Measurements from ENCODE around the gene CDKL2. TPM values are rescaled to one million over a fixed set of nuclear protein-coding genes. Genes with fewer than 3 reads are reported as not detected.

The CDKL2 gene
- total RNA-seq, 3 donors from 2014 or later (not counting 1 experiment from before 2014, with no cell fraction given): 0.19 to 0.63 (median 0.32) TPM

DNA sequence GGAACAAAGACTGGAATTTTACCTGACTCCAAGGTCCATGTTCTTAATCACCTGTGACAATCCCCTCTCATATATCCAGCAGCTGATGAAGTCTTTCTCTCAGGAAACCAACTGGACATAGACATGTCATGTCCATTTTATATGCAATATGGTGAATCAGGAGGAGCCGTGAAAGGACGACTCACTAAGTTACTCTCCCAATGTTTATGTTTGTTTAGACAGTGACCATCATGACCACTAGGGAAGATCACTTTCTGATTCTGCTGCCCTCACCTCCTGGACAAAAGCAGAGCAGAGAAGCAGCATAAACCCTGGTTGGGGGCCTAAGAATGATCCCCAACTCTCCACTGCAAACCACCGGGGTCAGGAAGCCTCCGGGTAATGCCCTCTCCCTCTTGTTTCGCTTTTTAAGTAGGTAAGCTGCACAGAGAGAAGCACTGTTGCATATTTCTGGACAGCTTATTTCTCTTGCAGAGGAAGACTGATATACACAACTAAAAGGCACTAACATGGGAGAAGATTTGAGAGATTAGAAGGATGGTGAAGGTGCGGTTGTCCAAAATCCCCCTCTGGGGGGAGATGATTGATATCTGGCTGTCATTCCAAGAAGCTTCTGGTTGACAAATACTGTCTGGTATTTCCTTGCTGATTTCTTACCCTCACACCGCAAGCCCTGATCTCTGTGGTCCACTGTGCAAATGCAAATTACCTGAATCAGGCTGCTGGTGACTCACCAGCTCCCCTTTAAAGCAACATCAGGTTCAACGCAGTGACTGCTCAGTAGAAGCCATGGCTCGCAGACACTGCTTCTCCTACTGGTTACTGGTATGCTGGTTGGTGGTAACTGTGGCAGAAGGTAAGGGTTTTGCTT lies 74.8 kb downstream of the CDKL2 start, which contains the start of gene ODAPH:
ODAPH (plus strand) TSS at position 773 of the 871 bp plus-strand sequence; CDS start at position 790, 17 bp downstream.
- H3K27ac Mint-ChIP-seq: no peak within 1 kb of the TSS
- Histone ChIP-seq H3K4me1 (ENCODE audit: control insufficient read depth, insufficient read depth, low read length) (no peaks in the 10 kb centered on the region), H3K4me3 (ENCODE audit: low read length) (no peak within 1 kb of the TSS), H3K9me3 (ENCODE audit: control insufficient read depth, insufficient read depth, low read length) (no peaks in the 10 kb centered on the region), H3K36me3 (ENCODE audit: control insufficient read depth, insufficient read depth, low read length) (no peaks in the 10 kb centered on the region), H3K27me3 (ENCODE audit: control insufficient read depth, insufficient read depth, low read length) (no peaks in the 10 kb centered on the region), H3K27ac (ENCODE audit: low read length) (no peak within 1 kb of the TSS)
- H3K36me3 Mint-ChIP-seq: no peaks in the 10 kb centered on the region
- no peak within 1 kb of the TSS for H3K4me3 Mint-ChIP-seq
- H3K4me1 Mint-ChIP-seq: no peaks in the 10 kb centered on the region
- peaks cover 10 to 11% of the 10 kb centered on the region in 2 donors for H3K27me3 Mint-ChIP-seq (ENCODE audit: low read depth in 2 of 2)
- TF ChIP-seq, protein P1, sequence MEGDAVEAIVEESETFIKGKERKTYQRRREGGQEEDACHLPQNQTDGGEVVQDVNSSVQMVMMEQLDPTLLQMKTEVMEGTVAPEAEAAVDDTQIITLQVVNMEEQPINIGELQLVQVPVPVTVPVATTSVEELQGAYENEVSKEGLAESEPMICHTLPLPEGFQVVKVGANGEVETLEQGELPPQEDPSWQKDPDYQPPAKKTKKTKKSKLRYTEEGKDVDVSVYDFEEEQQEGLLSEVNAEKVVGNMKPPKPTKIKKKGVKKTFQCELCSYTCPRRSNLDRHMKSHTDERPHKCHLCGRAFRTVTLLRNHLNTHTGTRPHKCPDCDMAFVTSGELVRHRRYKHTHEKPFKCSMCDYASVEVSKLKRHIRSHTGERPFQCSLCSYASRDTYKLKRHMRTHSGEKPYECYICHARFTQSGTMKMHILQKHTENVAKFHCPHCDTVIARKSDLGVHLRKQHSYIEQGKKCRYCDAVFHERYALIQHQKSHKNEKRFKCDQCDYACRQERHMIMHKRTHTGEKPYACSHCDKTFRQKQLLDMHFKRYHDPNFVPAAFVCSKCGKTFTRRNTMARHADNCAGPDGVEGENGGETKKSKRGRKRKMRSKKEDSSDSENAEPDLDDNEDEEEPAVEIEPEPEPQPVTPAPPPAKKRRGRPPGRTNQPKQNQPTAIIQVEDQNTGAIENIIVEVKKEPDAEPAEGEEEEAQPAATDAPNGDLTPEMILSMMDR (IDR thresholded peaks at IDR 0.05): no peak
- no peaks in the 10 kb centered on the region for H3K9me3 Mint-ChIP-seq
- DNase-seq: peak in 1 of 2 donors; percentile 20
- peak in 1 of 3 donors; percentile 58 for ATAC-seq
- WGBS (ENCODE audit: insufficient coverage): 76% methylated on average over 9 of the region's 9 CpGs
- intact Hi-C loops (cut with micrococcal nuclease): no loop called here

DNA sequence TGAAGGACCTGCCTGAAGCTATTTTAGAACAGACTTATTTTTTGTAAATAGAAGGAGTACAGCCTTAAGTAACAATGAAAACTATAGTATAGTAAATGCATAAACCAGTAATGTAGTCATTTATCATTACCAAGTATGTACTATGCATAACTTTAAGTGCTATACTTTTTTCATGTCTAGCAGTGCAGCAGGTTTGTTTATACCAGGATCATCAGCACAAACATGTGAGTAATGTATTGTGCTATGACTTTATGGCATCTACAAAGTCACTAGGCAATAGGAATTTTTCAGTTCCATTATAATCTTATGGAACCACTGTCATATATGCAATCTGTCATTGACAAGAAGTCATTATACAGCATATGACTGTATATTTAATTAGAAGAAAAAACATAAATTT lies 77.9 kb downstream of the CDKL2 start:
- H3K27ac ChIP-seq (ENCODE audit: low read length): no peak overlapping the region
- H3K4me1 ChIP-seq (ENCODE audit: control insufficient read depth, insufficient read depth, low read length): no peaks in the 10 kb centered on the region
- H3K36me3 ChIP-seq (ENCODE audit: control insufficient read depth, insufficient read depth, low read length): no peaks in the 10 kb centered on the region
- peaks cover 1 to 6% of the 10 kb centered on the region in 2 donors for H3K27me3 Mint-ChIP-seq (ENCODE audit: low read depth in 2 of 2)
- ATAC-seq (no peak), DNase-seq (no peak)
- TF ChIP-seq, protein P1 (IDR thresholded peaks at IDR 0.05): no peak
- intact Hi-C loops (cut with micrococcal nuclease): no loop called here
- H3K27ac Mint-ChIP-seq: no peak overlapping the region
- no peaks in the 10 kb centered on the region for H3K9me3 Mint-ChIP-seq
- no peaks in the 10 kb centered on the region for H3K27me3 ChIP-seq (ENCODE audit: control insufficient read depth, insufficient read depth, low read length)
- no peaks in the 10 kb centered on the region for H3K9me3 ChIP-seq (ENCODE audit: control insufficient read depth, insufficient read depth, low read length)
- no peaks in the 10 kb centered on the region for H3K4me1 Mint-ChIP-seq
- H3K4me3 ChIP-seq (ENCODE audit: low read length): no peak overlapping the region
- H3K4me3 Mint-ChIP-seq: no peak overlapping the region
- H3K36me3 Mint-ChIP-seq: no peaks in the 10 kb centered on the region

DNA sequence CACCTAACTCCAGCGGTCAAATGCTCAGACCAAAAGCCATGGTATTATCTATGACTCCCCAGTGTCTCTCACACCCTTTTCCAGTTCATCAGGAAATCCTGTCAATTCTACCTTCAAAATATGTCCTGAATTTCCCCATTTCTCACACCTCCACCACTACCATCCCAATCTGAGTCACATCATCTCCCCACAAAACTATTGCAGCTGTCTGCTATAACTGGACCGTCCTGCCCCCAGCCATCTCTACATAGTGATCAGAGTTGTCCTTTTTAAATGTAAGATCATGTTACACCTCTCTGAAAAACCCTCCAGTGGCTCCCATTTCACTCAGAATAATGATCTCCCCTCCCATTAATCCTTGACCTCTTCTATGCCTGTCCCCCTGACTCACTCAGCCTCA lies 81.3 kb downstream of the CDKL2 start:
- DNase-seq (no peak), ATAC-seq (no peak)
- no peak overlapping the region for H3K27ac Mint-ChIP-seq
- no peaks in the 10 kb centered on the region for H3K27me3 Mint-ChIP-seq (ENCODE audit: low read depth in 2 of 2)
- no peaks in the 10 kb centered on the region for H3K9me3 Mint-ChIP-seq
- H3K27me3 ChIP-seq (ENCODE audit: control insufficient read depth, insufficient read depth, low read length): no peaks in the 10 kb centered on the region
- TF ChIP-seq, protein P1 (IDR thresholded peaks at IDR 0.05): no peak
- H3K4me1 Mint-ChIP-seq: no peaks in the 10 kb centered on the region
- H3K36me3 ChIP-seq (ENCODE audit: control insufficient read depth, insufficient read depth, low read length): peaks cover 6% of the 10 kb centered on the region
- H3K9me3 ChIP-seq (ENCODE audit: control insufficient read depth, insufficient read depth, low read length): no peaks in the 10 kb centered on the region
- H3K27ac ChIP-seq (ENCODE audit: low read length): no peak overlapping the region
- 89% methylated on average over 2 of the region's 2 CpGs for WGBS (ENCODE audit: insufficient coverage)
- no peaks in the 10 kb centered on the region for H3K36me3 Mint-ChIP-seq
- H3K4me1 ChIP-seq (ENCODE audit: control insufficient read depth, insufficient read depth, low read length): no peaks in the 10 kb centered on the region
- H3K4me3 ChIP-seq (ENCODE audit: low read length): no peak overlapping the region
- H3K4me3 Mint-ChIP-seq: no peak overlapping the region
- intact Hi-C loops (cut with micrococcal nuclease): no loop called here

Data from natural killer cell (primary cell).